CD1c-positive myeloid dendritic cell (primary cell): ENCODE results near the gene TMEM132A.

ENCODE experiments used
- DNase-seq: peaks from one replicate; pipeline ENCODE4 v3.0.0-alpha.2; 2016; ENCODE audit errors: extremely low spot score

The TMEM132A gene

DNA sequence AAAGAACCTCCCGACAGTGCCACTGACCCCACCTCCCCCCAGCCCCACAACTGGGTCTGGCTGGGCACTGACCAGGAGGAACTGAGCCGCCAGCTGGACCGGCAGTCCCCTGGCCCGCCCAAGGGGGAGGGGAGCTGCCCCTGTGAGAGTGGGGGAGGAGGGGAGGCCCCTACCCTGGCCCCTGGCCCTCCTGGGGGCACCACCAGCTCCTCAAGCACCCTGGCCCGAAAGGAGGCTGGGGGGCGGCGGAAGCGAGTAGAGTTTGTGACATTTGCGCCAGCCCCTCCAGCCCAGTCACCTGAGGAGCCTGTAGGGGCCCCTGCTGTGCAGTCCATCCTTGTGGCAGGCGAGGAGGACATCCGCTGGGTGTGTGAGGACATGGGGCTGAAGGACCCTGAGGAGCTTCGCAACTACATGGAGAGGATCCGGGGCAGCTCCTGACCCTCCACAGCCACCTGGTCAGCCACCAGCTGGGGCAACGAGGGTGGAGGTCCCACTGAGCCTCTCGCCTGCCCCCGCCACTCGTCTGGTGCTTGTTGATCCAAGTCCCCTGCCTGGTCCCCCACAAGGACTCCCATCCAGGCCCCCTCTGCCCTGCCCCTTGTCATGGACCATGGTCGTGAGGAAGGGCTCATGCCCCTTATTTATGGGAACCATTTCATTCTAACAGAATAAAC, 12.3 kb downstream of the TMEM132A start:
- DNase-seq: no peak

GRCh38 chr11:60937144-60937527, 12.9 kb downstream of the TMEM132A start:
- DNase-seq: no peak

GRCh38 chr11:60937811-60938210, 13.6 kb downstream of the TMEM132A start:
- no peak for DNase-seq

DNA sequence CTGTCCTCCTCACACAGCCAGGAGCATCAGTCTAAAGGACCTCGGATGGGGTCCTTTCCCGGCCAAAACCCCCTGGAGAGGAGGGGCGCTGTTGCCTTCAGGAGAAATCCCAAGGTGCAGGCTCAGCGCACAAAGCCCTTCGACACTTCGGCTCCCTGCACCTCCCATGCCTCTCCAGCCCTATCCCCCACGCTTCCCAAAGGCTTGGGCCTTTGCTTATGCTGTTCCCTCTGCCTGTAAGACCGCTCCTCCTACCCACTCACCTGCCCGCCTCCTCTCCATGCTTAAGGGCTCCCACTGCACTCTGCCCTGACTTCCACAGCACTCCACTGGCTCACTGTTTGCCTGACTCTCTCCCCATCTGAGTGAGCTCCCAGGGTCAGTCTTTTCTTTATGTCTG, 14.2 kb downstream of the TMEM132A start:
- DNase-seq: no peak

GRCh38 chr11:60939301-60939700, 15.0 kb downstream of the TMEM132A start:
- no peak for DNase-seq

DNA sequence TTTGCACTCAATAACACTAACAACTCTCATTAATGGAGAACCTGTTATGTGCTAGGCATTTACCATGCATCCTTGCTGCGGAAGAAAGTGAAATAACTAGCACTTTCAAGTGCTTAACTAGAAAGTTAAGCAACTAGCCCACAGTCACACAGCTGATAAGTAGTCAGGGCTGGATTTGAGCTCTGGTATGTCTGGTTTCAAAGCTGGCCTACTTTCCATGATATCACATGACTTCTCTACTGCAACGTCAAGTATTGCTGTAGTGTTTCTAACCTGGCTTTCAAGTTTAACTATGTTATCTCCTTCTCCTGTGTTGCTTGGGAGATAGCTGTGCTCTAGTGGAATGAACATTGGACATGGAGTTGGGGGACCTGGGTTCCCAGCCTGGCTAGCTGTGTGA, 15.6 kb downstream of the TMEM132A start:
- DNase-seq: no peak

GRCh38 chr11:60941371-60942119, 17.3 kb downstream of the TMEM132A start:
- no peak for DNase-seq

- DNase-seq: no peak
These were observed 18.0 kb downstream of the TMEM132A start for GRCh38 chr11:60942219-60942618.

- DNase-seq: no peak
These were observed 18.8 kb downstream of the TMEM132A start for GRCh38 chr11:60942970-60943565.

- peak; percentile 89 for DNase-seq
These were observed 20.4 kb downstream of the TMEM132A start for GRCh38 chr11:60944490-60945294.

- no peak for DNase-seq
These were observed 21.0 kb downstream of the TMEM132A start for GRCh38 chr11:60945295-60945667.

GRCh38 chr11:60946601-60947264, 22.5 kb downstream of the TMEM132A start:
- DNase-seq: no peak

GRCh38 chr11:60947700-60948099, 23.4 kb downstream of the TMEM132A start:
- DNase-seq: no peak

DNA sequence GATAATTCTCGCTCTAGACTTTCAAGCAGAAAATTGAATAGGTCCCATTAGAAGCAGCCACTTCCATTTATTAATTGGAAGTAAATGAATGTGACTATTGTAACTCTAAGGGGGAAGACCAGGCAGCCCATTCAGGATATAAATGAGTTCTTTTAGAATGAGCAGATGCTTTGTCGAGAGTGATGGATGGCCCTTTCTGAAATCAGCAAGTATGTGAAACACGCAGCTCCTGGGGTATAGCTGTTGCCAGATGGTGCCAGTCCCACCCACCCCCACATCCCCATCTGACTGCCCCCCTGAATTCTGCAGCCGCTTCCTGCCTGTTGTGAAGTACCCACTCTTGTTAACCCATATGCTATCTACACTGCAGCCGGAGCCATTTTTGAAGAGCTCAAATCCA, 24.0 kb downstream of the TMEM132A start:
- DNase-seq: no peak

DNA sequence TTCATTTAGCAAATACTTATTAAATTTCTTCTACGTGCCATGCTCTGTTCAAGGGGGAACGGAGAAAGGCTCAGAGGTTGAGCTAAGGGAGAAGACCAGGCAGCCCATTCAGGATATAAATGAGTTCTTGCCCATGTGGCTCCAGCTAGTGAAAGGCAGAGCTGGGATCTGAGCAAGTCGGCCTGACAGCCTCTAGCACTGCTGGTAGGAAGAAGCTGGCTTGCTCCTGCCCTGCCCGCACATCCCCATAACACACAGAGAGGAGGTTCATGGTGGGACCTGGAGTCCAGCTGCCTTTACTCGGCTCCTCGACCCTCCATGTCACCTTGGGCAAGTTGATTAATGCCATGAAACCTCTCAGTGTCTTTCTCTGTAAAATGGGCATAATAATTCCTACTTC, 25.8 kb downstream of the TMEM132A start:
- no peak for DNase-seq

GRCh38 chr11:60950933-60951605, 26.8 kb downstream of the TMEM132A start:
- peak; percentile 57 for DNase-seq

GRCh38 chr11:60951606-60951903, 27.3 kb downstream of the TMEM132A start:
- DNase-seq: no peak

DNA sequence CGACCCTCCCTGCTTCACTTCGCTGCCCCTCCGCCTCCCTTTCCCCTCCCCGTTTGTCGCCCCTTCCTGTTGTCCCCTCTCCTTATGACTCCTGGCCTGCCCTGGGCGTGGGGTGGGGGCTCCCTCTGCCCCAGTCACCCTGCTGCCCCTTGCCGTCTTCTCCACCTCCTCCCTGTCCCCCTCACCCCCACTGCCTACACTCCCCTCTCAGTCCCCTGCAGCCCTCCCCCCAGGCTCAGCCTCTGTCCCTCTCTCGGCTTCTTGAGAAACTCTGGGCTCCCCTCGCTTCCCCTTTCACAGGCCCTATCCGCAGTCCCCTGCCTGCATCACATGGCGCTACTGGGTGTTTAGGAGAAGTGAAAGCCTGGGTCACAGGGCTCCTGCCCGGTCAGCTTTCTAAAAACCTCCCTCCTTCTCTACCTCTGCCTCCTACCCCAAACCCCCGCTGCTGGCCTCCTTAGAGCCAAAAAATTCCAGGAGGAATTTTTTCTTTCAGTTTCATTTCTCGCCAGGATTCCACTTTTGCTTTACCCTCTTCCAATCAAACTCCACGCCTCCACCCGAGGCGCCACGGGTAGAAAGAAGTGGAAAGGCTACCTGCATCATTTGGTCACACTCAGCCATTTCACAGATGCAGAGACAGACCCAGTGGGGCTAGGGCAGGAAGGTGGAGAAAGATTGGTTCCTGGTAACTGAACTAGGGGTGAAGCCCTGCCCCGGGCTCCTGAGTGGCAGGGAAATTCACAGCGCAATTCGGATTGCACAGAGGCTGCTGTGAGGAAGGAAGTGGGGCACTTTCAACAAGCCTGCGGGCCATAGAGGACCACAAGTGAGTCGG, 27.9 kb downstream of the TMEM132A start, which contains the start of gene SLC15A3:
Gene SLC15A3 (minus strand): TSS at position 273 of the 838 bp plus-strand sequence. CDS start 625 bp downstream, outside the sequence.
- peak; percentile 95 for DNase-seq

GRCh38 chr11:60952742-60953170, 28.5 kb downstream of the TMEM132A start:
- DNase-seq: no peak

- DNase-seq: peak; percentile 94
These were observed 29.5 kb downstream of the TMEM132A start for GRCh38 chr11:60953781-60954180.
